HG02970 (cell line): Measurements from ENCODE around the gene SHH.

Source experiments
- ATAC-seq: cut with Tn5 transposase; IDR thresholded peaks from one replicate; pipeline ENCODE4 v1.9.1; 2021; ENCODE audit warnings: mild to moderate bottlenecking, moderate library complexity, moderate number of reproducible peaks; ENCODE audit not compliant: unreplicated experiment, low FRiP score

SHH gene

GRCh38 chr7:155811895-155812761 lies at the start of gene SHH:
TSS of gene SHH (minus strand) at chr7:155812463. CDS start at chr7:155812122, 341 bp downstream.
- ATAC-seq: no peak

- no peak for ATAC-seq
Measured at GRCh38 chr7:155861480-155861868, 49.2 kb upstream of the SHH start.

DNA sequence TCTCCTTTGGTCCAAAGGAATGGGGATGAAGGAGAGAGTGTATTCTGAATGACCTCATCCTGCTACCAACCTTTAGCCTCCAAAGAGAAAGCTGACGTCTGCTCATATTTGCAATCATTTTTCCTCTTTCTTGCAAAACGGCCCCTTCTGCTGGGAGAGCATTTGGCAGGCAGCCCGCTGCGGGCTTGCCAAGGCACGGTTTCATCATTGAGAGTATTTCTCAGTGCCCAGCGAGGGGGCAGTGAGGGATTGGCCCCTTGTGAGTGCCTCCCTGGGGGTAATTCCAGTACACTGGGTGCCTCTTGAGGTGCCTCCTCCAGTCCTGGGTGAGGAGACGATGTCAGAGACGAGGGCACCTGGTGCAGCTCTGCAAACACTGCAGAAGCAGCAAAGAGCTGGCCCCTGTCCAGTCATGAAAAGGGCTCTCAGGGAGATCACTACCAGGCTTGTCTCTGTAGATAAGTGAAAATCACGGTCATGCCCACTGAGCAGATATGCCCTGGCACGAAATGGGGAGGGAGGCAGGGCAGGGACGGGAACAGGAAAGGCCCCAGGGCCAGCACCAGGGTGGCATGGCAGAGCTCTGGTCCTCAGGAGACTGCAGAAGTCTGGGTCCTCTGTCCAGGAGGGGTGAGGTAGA lies 48.7 kb upstream of the SHH start:
- no peak for ATAC-seq

- no peak for ATAC-seq
Measured at GRCh38 chr7:155860461-155860839, 48.2 kb upstream of the SHH start.

GRCh38 chr7:155858521-155859061 lies 46.3 kb upstream of the SHH start:
- ATAC-seq: no peak

GRCh38 chr7:155857141-155857540 lies 44.9 kb upstream of the SHH start:
- no peak for ATAC-seq

DNA sequence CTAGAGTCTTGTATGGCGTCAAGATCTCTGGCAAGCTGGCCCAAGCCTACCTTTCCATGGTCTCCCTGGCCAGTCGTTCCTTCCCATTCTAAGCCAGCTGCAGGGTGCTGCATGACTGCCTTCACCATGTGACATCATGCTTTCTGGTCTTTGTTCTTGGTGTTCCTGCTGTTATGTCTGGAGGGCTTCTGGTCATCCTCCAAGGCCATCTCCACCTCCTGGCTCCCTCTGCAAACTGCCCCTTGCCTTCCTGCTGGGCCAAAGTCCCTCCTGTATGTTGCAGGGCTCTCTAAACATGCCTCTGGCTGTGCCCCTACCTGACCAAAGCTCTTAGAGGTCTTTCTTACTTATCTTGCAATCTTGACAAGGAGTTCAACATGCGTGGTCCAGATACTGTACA lies 44.4 kb upstream of the SHH start:
- no peak for ATAC-seq

DNA sequence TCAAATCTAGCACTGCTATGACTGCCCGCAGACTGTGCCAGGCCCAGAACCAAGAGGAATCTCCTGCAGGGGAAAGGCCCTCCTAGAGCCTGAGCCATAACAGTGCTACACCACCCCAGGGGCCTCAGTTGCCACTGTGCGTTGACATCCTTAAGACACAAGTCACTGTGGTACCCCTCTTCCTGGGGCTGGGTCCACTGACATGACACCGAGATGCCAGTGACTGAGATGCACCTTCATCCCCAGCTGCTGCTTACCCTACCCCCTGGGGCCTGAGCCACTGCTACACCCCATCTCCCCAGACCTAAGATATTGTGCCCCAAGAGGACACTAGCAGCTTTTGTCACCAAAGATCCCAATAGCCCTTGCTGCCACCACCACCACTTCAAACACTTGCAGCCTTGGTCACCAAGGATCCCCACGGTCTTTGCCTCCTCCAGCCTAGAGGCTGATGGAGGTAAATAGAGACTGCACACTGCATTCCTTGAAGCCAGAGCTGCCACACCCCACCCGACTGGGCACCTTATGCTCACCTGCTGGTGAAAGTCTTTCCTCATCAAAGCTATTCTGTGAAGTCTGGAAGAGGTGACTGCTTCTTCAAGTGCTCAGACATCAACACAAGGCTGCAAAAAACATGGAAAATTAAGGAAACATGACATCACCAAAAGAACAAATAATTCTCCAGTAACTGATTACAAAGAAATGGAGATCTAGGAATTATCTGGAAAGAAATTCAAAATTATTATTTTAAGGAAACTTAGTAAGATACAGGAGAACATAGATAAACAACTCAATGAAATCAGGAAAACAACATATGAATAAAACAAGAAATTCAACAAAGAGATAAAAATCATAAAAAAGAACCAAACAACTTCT lies 40.4 kb upstream of the SHH start:
- ATAC-seq: no peak

DNA sequence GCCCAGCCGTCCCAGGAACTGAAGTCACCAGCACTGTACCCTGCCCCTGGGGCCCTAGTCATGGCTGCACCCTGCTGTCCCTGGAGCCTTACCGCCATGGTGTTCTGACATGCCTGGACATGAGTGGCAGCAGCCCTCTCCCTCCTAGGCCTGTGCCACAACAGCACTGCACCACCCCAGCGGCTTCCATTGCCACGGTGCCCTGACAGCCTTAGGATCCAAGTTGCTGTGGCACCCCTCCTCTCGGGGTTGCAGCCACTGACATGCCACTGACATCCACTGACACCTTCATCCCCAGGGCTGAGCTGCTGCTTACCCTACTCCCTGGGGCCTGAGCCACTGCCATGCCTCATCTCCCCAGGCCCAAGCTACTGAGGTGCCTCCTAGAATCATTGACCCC lies 39.6 kb upstream of the SHH start:
- ATAC-seq: no peak

- ATAC-seq: no peak
Measured at GRCh38 chr7:155850766-155851678, 38.8 kb upstream of the SHH start.

GRCh38 chr7:155850001-155850436 lies 37.8 kb upstream of the SHH start:
- no peak for ATAC-seq

GRCh38 chr7:155848691-155849669 lies 36.7 kb upstream of the SHH start:
- ATAC-seq: no peak

DNA sequence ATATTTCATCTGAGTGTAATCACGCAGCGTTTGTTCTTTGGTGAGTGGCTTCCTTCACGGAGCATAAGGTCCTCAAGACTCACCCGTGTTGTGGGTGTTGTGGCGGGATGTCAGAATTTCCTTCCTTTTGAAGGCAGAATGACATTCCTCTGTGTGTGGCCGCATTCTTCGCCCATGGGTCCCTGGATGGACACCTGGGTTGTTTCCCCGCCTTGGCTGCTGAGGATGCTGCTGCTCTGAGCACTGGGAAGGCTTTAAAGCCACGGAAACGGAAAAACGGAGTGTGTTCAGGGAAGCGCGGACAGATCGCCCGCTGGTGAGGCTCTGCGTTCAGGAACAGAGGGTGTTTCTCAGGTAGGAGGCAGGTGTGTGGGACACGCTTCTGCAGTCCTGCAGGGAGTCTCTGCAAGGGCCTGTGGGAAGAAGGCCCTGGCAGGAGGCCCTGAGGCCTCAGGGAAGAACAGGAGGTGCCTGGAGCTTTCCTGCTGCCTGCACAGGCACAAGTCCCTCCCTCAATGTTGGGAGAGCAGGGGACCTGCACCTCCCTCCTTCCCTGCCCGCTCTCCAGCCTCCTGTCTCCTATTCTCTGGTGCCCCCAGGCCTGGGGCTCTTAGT lies 35.7 kb upstream of the SHH start:
- no peak for ATAC-seq

- no peak for ATAC-seq
Measured at GRCh38 chr7:155846936-155847335, 34.7 kb upstream of the SHH start.

- ATAC-seq: no peak
Measured at GRCh38 chr7:155846156-155846555, 33.9 kb upstream of the SHH start.

DNA sequence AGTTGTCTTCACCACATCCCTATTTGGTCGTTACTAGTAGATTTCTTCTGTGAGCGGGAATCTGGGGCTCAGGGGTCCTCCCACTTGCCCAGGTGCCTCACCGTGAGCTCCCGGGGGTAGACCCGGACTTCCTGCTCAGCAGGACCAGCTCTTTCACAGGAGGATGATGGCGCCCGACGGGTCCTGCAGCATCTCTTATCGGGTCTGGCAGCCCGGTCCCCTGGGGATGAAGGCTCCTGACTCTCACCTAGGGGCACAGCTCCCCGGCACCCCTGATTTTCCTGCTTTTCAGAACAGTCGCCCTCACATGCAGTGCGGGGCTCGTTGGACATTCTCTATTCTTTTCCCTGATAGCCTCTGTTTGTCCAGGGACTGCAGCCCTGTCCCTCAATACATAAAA lies 33.0 kb upstream of the SHH start:
- ATAC-seq: no peak

- ATAC-seq: no peak
Measured at GRCh38 chr7:155844526-155844925, 32.3 kb upstream of the SHH start.

DNA sequence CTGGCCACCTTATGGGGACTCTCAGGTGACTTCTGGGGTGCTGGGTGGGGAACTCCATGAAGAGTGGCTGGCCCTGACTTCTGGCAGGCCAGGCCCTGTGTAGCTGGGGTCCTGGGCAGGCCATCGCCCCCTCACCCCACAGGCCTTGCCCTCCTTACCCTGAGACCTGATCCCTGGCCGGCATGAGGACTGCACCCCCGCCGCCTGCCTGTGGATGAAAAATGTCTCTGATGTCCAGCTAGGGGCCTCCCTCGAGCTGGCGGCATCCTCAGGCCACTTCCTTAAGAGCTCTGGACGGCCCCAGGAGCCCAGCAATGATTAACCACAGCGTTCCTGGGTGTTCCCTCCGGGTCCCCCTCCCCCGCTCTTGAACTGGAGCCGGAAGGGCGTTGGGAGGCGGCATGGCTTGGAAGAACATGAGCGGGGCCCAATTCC lies 31.8 kb upstream of the SHH start:
- ATAC-seq: no peak
